Hypothalamus (tissue), 51 donors: ENCODE measurements around the gene ELFN2.

Source experiments
- DNase-seq, 51 donors: peaks; one replicate each; lab custom pipeline; 2025; lab: John Stamatoyannopoulos, UW

Gene ELFN2

DNA sequence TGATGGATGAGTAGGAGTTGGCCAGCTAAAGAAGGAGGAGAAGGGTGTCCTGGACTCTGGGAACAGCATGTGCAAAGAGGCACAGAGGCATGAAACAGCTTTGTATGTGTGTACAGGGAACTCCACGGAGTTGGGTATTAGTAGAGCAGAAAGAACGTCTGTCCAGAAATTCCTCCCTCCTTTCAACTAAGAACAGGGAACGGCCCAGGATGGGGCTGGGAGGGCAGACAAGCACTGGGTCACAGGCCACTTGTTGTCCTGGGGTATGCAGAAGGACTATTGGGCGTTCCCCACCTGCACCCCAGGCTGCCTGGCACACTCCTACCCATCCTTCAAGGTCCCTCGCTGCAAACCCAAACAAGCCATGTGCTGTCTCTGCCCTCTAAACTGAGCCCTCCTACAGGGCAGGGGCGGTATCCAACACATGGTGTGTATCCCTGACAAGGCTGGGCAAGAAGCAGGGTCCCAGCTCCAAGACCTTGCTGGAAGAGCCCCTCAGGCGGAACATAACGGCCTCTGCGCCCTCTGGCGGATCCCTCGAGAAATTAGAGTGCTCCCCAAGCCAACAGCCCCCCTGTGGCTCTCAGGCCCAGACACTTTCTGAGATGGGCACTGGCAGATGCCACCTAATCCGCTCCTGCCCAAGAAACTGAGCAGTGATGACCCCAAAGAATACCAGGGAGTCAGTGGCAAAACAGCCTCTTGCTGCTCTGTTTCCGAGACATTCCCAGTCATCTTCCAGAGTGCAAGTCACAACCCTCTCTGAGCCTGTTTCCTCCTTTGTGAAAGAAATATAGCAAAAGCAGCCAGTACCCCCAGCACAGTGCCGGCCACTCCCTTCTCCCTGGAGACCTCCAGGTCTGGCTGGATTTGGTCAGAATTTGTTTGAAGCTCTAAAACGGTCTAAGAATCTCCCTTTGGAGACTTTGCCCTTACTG lies 1.6 kb upstream of the ELFN2 start:
- DNase-seq: peak in 7 of 51 donors; percentile 5 to 44 (median 32)

DNA sequence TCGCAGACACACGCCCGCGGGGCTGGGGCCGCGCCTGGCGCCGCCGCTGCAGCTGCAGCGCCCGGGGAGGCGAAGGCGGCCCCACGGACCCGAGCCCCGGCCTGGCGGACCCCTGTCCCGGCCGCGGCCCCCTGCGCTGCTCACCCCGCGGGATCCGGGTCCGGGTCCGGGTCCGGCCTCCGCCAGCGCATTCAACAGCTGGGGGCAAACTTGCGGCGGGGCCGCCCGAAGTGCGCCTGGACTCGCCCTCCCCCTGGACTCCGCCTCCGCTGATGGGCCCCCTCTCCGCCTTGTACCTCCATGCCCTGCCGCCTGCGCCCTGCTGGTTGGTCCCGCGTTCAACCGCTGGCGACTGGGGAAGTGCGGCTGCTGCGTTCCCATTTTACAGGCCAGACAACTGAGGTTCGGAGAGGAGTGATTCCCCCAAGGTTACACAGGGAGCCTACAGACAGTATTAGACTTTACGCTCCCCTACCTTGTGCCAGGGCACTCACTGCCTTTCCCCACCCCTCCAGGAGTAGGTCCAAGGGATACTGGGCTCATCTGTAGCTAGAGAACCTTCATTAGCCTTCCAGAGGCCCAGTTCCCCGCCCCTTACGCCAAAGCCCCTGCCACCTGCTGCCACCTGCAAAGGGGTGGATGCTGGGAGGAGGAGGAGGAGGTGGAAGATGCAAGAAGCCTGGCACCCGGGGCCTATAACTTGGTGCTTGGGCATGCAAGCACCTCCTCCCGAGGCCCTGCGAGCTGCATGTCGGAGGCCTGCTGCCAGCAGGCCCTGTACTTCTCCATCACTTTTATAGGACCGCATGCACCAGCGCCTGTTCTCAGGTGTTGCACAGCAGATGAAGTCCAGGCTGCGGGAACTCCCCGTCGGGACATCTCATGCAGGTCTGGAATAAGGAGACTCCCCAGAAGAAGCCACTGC lies 694 bp upstream of the ELFN2 start:
- DNase-seq: no peak

DNA sequence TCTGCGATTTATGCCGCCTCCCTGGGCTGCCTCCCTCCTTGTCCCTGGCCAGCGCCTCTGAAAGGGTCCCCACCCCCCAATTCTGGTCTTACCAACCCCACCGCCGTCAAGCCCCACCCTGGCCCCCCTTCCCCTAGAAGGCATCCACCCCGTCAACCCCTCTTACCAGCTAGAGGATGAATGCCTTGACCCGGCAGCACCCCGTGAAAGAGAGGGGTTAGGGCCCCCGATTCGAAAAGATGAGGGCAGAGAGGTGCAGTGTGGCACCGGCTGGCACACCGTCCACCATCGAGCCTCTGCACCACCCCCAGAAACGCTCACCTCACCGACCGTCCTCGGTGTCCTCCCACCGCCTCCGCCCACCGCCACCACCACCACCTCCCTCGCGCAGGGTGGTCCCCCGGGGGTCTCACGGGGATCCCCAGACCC lies 559 bp downstream of the ELFN2 start:
- DNase-seq: no peak

GRCh38 chr22:37425800-37426705 lies 1.2 kb downstream of the ELFN2 start:
- DNase-seq: peak in 2 of 51 donors; percentile 49 to 50

- no peak for DNase-seq
These were observed 1.9 kb downstream of the ELFN2 start for GRCh38 chr22:37425369-37425768.

GRCh38 chr22:37423283-37423682 lies 4.0 kb downstream of the ELFN2 start:
- DNase-seq: no peak

GRCh38 chr22:37421468-37421877 lies 5.8 kb downstream of the ELFN2 start:
- no peak for DNase-seq

- DNase-seq: no peak
These were observed 6.4 kb downstream of the ELFN2 start for GRCh38 chr22:37420686-37421467.

- no peak for DNase-seq
These were observed 7.2 kb downstream of the ELFN2 start for GRCh38 chr22:37419969-37420685.

- no peak for DNase-seq
These were observed 7.8 kb downstream of the ELFN2 start for GRCh38 chr22:37419370-37419968.

DNA sequence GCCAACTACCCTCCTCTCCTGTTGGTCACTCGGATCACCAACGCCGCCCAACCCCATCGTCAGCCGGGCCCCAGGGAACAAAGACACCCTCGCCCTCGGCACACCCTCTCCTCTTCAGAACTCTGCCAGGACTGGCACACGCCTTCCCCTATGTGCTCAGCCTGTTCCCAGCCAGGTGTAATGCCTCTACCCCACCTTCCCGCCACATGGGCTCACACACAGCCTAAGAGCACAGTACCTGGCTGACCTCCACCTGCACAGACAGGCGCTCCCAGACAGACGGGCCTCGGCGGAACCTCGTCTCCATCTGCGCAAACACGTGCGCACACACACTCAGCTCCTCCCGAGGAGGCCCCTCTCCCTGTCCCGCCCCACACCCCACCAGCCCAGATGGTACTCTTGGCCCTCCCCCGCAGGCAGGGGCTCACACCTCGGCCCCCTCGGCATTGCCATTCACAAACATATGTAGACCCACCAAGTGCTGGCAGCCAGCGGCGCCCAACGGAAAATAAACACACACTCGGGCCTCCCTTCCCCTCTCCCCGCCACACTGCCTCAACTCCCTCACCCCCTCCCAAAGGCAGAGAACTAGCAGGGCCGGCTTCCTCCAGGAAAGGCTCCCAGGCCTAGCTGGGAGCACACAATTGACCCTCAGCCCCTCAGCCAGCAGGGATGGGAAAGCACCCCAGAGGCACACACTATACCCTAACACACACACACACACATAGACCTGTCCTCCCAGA lies 8.5 kb downstream of the ELFN2 start:
- DNase-seq: peak in 3 of 51 donors; percentile 22 to 66 (median 62)

- peak in 1 of 51 donors; percentile 54 for DNase-seq
These were observed 9.5 kb downstream of the ELFN2 start for GRCh38 chr22:37417677-37418348.

- no peak for DNase-seq
These were observed 10.0 kb downstream of the ELFN2 start for GRCh38 chr22:37417264-37417663.

DNA sequence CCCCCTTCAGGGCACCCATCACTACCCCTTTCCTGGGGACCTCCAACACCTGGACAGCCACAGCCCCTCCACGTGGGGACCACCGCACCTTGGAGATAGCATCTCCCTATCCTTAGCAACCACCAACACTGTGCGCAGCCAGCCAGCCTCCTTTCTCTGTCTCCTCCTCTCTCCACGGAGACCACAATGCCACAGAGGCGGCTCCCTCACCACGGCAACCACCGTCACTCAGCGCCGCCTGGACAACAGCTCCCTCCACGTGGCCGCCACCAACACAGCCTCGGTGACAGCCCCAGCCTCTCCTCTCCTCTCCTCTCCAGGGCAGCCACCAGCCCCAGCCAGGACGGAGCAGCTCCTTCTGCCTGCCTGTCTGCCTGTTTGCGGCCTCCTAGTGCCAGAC lies 10.5 kb downstream of the ELFN2 start:
- DNase-seq: peak in 38 of 51 donors; percentile 6 to 84 (median 62)

- no peak for DNase-seq
These were observed 10.9 kb downstream of the ELFN2 start for GRCh38 chr22:37416389-37416788.

GRCh38 chr22:37415210-37415609 lies 12.1 kb downstream of the ELFN2 start:
- no peak for DNase-seq

DNA sequence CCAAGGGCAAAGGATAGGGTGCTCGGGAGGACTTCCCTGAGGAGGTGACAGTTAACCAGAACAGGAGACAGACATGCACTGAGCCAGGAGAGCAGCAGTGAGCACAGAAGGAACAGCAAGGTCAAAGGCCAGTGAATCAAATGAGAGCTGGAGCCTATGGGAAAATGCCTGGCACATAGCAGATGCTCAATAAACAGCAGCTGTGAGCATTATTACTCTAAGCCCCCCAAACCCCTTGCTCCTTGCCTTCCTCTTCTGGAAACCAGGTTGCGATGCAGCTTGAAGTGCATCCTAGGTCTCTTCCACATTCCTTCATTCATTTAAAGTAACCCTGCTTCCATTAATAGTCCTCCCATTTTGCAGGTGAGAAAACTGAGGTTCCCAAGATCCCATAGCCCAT lies 13.0 kb downstream of the ELFN2 start:
- DNase-seq: no peak
